GM12892 (cell line): ENCODE data around the gene NR2F6.
A peak's percentile ranks its signal among the peaks of the same experiment; 100 is the strongest.

ENCODE experiments used
- DNase-seq: peaks from one replicate; pipeline ENCODE4 v3.0.0; 2011; ENCODE audit not compliant: insufficient read length
- FAIRE-seq: peaks from 2 replicates; lab custom pipeline; 2011; peaks lifted over from hg19 to GRCh38; lab: Jason Lieb, UNC
- POLR2A ChIP-seq: IDR thresholded peaks from 2 replicates; pipeline ENCODE4 v1.6.1; 2011; ENCODE audit warnings: low read depth, low read length, control low read depth
- POLR2AphosphoS5 ChIP-seq: IDR thresholded peaks from 2 replicates; pipeline ENCODE4 v1.6.1; 2011; ENCODE audit warnings: low read depth, low read length, control low read depth
- TAF1 ChIP-seq: IDR thresholded peaks from 2 replicates; pipeline ENCODE4 v1.6.1; 2011; ENCODE audit warnings: low read depth, mild to moderate bottlenecking, control low read depth, low read length, borderline replicate concordance

The NR2F6 gene

DNA sequence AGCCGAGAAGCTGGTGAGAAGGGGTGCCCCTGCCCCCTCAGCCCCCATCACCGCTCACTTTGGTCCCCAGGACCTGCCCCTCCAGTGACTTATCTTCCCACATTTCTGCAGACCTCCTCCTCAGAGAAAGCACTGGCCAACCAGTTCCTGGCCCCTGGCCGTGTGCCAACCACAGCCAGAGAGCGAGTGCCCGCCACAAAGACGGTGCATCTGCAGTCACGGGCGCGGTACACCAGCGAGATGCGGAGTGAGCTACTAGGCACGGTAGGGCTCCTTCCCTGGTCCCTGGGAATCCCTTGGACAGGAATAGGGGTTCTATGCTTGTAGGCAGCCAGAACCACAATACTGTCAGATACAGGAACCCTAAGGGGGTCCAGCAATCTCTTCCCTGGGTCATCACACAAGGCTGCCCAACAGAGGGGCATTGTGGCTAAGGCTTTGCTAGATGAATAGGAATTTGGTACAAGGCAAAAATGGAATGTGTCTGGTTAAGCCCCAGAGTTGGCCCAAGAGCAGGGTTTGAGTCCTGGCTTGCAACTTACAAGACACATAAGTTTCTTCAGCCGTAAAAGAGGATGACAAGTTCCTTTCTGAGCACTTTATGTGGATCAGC, 29.6 kb downstream of the NR2F6 start:
- DNase-seq = no peak
- FAIRE-seq = no peak
- no peak for TF ChIP-seq TAF1
- no peak for TF ChIP-seq POLR2A

DNA sequence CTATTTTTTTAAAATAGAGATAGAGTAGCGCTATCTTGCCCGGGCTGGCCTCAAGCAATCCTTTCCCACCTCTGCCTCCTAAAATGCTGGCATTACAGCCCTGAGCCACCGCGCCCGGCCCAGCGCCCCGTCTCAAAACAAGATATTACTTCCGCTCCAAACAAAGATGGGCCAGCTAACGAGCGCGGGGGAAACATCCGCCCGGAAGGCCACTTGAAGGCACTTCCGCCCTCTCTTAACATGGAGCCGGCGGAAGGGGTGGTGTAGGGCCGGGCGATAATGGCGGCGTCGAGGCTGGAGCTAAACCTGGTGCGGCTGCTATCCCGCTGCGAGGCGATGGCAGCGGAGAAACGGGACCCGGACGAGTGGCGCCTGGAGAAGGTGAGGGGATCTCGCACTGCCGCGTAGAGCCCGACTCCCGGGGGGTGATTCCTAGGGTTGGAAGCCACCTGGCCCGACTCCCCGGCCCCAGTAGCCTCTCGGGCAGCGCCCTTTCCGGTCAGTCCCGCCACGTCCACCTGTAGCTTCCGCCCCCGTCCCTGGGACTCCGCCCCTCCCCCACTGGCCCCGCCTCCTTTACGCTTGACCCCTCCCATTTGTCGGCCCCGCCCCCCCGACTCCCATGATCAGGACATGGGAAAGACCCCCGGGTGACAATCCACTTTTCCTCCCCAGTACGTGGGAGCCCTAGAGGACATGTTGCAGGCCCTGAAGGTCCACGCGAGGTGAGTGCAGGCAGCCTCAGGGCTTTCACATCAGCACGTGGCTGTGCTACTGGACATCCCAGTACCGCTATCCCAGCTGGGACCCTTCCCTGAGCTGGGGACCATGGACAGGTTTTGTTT, 30.4 kb downstream of the NR2F6 start, which contains the start of gene USE1:
Gene USE1 (plus strand): TSS at position 231 of the 845 bp plus-strand sequence. CDS start 49 bp downstream, at position 280.
- TF ChIP-seq POLR2AphosphoS5 (peak; percentile 92), TAF1 (peak; percentile 93), POLR2A (peak; percentile 94)
- DNase-seq = peak; percentile 94
- FAIRE-seq = peak; percentile 98

DNA sequence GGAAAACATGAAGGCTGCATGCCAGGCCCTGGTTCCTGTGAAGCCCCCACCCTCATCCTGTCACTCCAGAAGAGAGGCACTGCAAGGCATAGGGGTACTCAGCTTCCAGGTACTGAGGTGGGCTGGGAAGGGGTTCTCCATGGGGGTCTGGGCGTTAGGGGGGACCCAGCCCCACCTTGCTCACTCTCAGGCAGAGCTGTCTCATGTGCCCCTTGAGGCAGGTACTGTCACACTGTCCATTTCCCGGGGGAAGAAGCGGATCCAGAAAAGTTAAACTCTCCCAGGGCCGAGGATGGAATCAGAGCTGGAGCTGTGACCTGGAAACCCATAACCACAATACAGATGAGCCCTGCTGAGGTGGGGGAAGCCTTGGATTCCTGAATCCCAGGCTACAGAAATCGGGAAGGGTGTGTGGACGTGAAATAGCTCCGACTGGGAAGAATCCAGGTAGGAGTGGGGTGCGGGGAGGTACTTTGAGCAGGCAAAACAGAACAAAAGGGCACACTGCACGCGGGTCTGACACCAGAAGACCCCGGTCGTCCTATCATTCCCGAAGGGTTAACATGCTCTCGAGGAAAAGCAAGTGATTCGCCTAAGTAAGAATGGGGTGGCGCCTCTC, 31.1 kb downstream of the NR2F6 start:
- TF ChIP-seq TAF1 = no peak
- no peak for TF ChIP-seq POLR2AphosphoS5
- TF ChIP-seq POLR2A = no peak
- FAIRE-seq (no peak), DNase-seq (no peak)

DNA sequence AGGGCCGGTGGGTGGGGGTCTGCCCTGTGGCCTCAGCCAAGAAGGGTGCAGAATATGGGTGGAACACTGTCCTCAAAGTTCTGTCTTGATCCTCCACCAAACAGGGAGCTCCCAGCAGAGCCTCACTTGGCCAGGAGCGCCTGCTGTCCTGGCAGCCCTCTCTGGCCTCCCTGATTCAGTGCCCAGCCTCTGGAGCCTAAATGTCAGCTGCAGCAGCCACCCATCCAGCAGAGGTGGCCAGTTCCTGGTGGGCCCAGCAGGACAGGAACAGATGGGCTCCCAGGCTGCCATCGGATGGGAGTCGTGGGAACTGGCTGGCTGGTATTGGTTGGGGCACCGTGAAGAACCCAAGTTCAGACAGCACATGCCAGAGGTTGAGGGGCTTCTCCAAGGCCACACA, 32.4 kb downstream of the NR2F6 start:
- DNase-seq (no peak), FAIRE-seq (no peak)
- TF ChIP-seq POLR2A (peak; percentile 51; the same call in 1 of the 2 replicates), TAF1 (no peak), POLR2AphosphoS5 (peak; percentile 64; the same call in 1 of the 2 replicates)

DNA sequence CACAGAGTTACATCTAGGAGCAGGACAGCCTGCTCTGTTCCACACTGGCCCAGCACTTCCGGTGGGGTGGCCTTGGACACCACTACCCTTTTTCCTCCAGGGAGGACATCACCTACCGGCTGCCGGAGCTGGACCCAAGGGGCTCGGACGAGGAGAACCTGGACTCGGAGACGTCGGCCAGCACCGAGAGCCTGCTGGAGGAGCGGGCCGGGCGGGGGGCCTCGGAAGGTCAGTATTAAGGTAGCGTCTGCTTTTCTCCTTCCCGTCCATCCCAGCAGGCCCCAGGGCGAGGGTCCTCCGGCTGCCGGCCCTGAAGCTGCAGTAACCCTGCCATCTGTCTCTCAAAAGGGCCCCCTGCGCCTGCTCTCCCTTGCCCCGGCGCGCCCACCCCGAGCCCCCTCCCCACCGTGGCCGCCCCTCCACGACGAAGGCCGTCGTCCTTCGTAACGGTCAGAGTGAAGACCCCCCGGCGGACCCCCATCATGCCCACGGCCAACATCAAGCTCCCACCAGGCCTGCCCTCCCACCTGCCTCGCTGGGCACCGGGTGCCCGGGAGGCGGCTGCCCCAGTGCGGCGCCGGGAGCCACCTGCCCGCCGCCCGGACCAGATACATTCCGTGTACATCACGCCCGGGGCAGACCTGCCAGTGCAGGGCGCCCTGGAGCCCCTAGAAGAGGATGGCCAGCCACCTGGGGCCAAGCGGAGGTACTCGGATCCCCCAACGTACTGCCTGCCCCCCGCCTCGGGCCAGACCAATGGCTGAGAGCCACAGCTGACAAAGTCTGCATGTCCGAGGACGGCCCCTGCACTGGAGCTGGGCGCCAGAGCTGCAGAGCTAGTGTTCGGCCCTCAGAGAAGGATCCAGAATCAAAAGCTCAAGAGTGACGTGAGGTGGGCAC, 33.9 kb downstream of the NR2F6 start:
- DNase-seq (no peak), FAIRE-seq (no peak)
- no peak for TF ChIP-seq TAF1
- TF ChIP-seq POLR2AphosphoS5 = no peak
- TF ChIP-seq POLR2A = no peak

DNA sequence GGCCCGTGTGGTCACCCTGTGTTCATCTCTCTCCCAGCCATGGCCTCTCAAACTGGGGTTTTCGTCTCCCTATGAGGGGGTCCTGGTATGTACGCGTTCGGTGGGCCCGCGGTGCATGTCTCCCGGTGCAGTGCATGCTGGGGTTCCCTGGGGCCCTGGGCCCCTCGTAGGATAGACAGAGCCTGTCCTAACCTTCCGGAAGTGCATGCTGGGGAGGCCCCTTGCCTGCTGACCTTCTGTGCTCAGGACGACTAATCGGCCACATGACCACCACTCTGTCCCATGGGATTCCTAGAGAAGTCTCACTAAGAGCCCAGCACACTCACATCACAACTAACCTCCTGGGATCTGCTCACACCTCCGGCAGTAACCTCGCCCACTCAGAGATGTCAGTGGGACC, 35.4 kb downstream of the NR2F6 start:
- DNase-seq (no peak), FAIRE-seq (peak; percentile 9)
- TF ChIP-seq POLR2AphosphoS5 (no peak), TAF1 (no peak), POLR2A (no peak)

DNA sequence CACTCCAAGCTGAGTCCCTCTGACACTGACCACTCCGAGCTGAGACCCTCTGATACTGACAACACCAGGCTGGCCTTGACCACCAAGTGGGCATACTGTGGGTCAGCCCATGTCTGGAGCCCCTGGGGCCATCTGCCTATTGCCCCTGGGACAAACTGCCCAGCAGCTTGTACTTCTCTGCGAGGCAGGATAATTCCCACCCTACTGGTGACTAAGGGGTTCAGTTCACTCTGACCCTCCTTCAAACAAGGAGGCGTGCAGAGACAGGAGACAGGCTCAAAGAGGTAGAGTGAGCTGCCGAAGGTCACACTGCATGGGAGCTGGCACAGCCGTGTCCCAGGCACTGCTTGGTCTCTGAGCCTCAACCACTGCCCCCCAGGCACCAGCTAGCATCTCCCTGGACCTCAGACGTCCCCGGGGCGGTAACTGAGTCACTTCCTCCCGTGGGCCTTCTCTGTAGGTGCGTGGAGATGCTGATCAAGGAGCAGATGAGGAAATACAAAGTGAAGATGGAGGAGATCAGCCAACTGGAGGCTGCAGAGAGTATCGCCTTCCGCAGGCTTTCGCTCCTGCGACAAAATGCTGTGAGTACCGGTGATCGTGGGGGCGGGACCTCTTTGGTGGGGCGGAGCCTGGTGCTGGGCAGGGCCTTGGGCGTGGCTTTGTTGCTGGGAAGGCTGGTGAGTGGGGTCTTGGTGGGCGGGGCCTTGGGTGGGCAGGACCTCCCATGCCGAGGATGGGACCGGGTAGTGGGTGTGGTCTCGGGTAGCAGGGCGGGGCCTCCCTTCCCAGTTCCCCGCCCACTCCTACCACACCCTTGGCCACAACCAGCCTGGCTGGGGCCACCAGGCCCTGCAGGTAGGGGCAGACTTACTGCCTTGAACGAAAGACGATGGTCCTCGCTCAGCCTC, 36.3 kb downstream of the NR2F6 start:
- peak; percentile 68 for DNase-seq
- FAIRE-seq = peak; percentile 90
- TF ChIP-seq POLR2AphosphoS5 (peak; percentile 12), POLR2A (0 out of 2 replicates have a peak, but pooled peaks have one; percentile 3), TAF1 (no peak)

DNA sequence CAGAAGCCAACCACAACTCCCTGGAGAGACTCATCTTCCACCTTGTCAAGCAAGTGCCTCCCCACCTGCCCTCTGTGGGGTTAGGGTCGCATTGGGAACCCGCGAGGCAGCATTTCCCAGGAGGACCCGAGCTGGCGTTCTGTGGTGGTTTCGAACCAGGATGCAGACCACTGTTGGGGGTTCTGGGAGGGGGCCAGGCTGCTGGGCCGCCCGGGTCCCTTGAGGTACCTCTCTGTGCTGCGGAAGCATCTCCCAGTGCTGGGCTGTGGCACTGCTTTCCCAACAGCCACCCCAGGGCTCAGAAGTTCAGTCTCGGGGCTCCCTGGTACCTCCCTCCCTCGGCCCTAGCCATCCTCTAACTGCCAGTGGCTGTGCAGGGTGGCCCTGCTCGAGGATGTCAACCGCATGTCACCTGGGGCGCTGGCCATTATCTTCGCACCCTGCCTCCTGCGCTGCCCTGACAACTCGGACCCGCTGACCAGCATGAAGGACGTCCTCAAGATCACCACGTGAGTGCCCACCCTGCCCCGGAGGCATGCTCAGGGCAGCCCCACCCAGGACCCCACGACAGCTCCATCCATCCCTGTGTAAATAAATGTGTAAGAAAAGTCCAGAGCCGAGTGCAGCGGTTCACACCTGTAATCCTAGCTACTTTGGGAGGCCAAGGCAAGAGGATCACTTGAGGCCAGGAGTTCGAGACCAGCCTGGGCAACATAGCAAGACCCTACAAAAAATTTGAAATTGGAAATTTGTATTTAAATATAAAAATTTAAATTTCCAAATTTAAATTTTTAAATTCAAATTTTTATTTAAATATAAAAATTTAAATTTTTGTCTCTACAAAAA, 38.8 kb downstream of the NR2F6 start:
- TF ChIP-seq POLR2A = no peak
- TF ChIP-seq POLR2AphosphoS5 = no peak
- TF ChIP-seq TAF1 = no peak
- DNase-seq = no peak
- FAIRE-seq = no peak

DNA sequence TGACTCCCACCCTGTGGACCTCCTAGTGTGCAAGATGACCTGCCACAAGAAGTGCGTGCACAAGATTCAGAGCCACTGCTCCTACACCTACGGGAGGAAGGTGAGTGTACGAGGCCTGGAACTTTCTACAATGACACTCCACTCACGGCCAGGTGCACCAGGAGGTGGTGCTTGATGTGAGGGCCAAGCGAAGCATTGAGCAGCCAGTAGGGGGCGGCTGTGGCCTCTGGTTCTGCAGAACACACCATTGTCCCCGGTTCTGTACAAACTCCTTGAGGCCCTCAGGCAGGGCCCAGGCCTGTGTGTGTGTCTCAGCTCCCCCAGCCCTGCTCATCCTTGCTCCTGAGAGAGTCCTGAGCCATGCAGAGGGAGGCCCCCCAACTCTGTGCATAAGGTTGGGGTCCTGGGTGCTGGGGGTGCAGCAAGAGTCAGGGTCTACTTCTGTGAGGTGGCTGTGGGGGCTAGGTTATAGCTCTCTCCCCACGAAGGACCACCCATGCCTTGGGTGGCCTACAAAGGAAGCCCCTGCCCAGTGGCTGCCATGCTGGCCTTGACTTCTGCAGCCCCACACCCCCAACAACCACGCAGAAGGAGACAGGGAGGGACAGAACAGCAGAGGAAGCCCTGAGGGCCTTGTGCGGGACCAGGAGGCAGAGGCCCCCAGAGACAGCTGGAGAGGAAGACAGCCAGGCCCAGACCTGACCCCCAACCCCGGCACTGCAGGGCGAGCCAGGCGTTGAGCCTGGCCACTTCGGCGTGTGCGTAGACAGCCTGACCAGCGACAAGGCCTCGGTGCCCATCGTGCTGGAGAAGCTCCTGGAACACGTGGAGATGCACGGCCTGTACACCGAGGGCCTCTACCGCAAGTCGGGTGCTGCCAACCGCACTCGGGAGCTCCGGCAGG, 40.2 kb downstream of the NR2F6 start:
- TF ChIP-seq POLR2A (peak; percentile 43; the same call in 1 of the 2 replicates), TAF1 (no peak), POLR2AphosphoS5 (peak; percentile 45)
- DNase-seq (peak; percentile 58), FAIRE-seq (no peak)
